Measurements from ENCODE around the gene HHAT.

The HHAT gene

GRCh38 chr1:210428696-210429095 lies 100.0 kb downstream of the HHAT start:
- ATAC-seq (ENCODE audit: insufficient read depth, low read depth): no peak
- H3K4me2 ChIP-seq (ENCODE audit: insufficient read depth, low read length): no peak overlapping the region
- no peaks in the 10 kb centered on the region for H3K9me3 ChIP-seq (ENCODE audit: insufficient read depth, low read length, severe bottlenecking)

GRCh38 chr1:210434223-210434622 lies 105.5 kb downstream of the HHAT start:
- no peaks in the 10 kb centered on the region for H3K4me1 ChIP-seq (ENCODE audit: insufficient read depth, low read length)
- H4K20me1 ChIP-seq (ENCODE audit: insufficient read depth, low read length): no peaks in the 10 kb centered on the region
- H3K79me2 ChIP-seq (ENCODE audit: insufficient read depth, low read length): no peaks in the 10 kb centered on the region
- DNase-seq: no peak
- ATAC-seq (ENCODE audit: insufficient read depth, low read depth): no peak
- no peak overlapping the region for H3K9ac ChIP-seq (ENCODE audit: low read depth, low read length)
- no peaks in the 10 kb centered on the region for H3K36me3 ChIP-seq (ENCODE audit: insufficient read depth, low read length)
- H3K27ac ChIP-seq (ENCODE audit: low read length): no peak overlapping the region
- no peaks in the 10 kb centered on the region for H3K27me3 ChIP-seq (ENCODE audit: insufficient read depth, low read length, poor library complexity)
- no peak overlapping the region for H3K4me2 ChIP-seq (ENCODE audit: insufficient read depth, low read length)
- H2AFZ ChIP-seq (ENCODE audit: low read depth, low read length): no peak overlapping the region
- H3K4me3 ChIP-seq (ENCODE audit: low read depth in 1 of 2, low read length in 2 of 2): no peak overlapping the region
- no peak for TF ChIP-seq CTCF (IDR thresholded peaks at IDR 0.05; ENCODE audit: borderline replicate concordance, extremely low read depth, low read length, poor library complexity, severe bottlenecking)
- no peak for TF ChIP-seq EZH2 (IDR thresholded peaks at IDR 0.05; ENCODE audit: borderline replicate concordance, low read depth, low read length, severe bottlenecking)
- H3K9me3 ChIP-seq (ENCODE audit: insufficient read depth, low read length, severe bottlenecking): no peaks in the 10 kb centered on the region

More at GRCh38 chr1:210428696-210429095, 100.0 kb downstream of the HHAT start:
- H3K4me1 ChIP-seq (ENCODE audit: insufficient read depth, low read length): no peaks in the 10 kb centered on the region
- no peak overlapping the region for H2AFZ ChIP-seq (ENCODE audit: low read depth, low read length)
- no peaks in the 10 kb centered on the region for H4K20me1 ChIP-seq (ENCODE audit: insufficient read depth, low read length)
- no peak overlapping the region for H3K27ac ChIP-seq (ENCODE audit: low read length)
- no peak for DNase-seq
- no peaks in the 10 kb centered on the region for H3K79me2 ChIP-seq (ENCODE audit: insufficient read depth, low read length)
- H3K36me3 ChIP-seq (ENCODE audit: insufficient read depth, low read length): no peaks in the 10 kb centered on the region
- no peaks in the 10 kb centered on the region for H3K27me3 ChIP-seq (ENCODE audit: insufficient read depth, low read length, poor library complexity)
- no peak overlapping the region for H3K9ac ChIP-seq (ENCODE audit: low read depth, low read length)
- no peak overlapping the region for H3K4me3 ChIP-seq (ENCODE audit: low read depth in 1 of 2, low read length in 2 of 2)
- TF ChIP-seq EZH2 (IDR thresholded peaks at IDR 0.05; ENCODE audit: borderline replicate concordance, low read depth, low read length, severe bottlenecking) (no peak), CTCF (IDR thresholded peaks at IDR 0.05; ENCODE audit: borderline replicate concordance, extremely low read depth, low read length, poor library complexity, severe bottlenecking) (no peak)

- H2AFZ ChIP-seq (ENCODE audit: low read depth, low read length): no peak overlapping the region
- H3K4me1 ChIP-seq (ENCODE audit: insufficient read depth, low read length): no peaks in the 10 kb centered on the region
- ATAC-seq (ENCODE audit: insufficient read depth, low read depth) (no peak), DNase-seq (no peak)
- H3K9me3 ChIP-seq (ENCODE audit: insufficient read depth, low read length, severe bottlenecking): no peaks in the 10 kb centered on the region
- H3K9ac ChIP-seq (ENCODE audit: low read depth, low read length): no peak overlapping the region
- H3K27ac ChIP-seq (ENCODE audit: low read length): no peak overlapping the region
- no peaks in the 10 kb centered on the region for H3K36me3 ChIP-seq (ENCODE audit: insufficient read depth, low read length)
- H3K79me2 ChIP-seq (ENCODE audit: insufficient read depth, low read length): no peaks in the 10 kb centered on the region
- TF ChIP-seq EZH2 (IDR thresholded peaks at IDR 0.05; ENCODE audit: borderline replicate concordance, low read depth, low read length, severe bottlenecking) (no peak), CTCF (IDR thresholded peaks at IDR 0.05; ENCODE audit: borderline replicate concordance, extremely low read depth, low read length, poor library complexity, severe bottlenecking) (no peak)
- no peaks in the 10 kb centered on the region for H3K27me3 ChIP-seq (ENCODE audit: insufficient read depth, low read length, poor library complexity)
- no peak overlapping the region for H3K4me3 ChIP-seq (ENCODE audit: low read depth in 1 of 2, low read length in 2 of 2)
- H3K4me2 ChIP-seq (ENCODE audit: insufficient read depth, low read length): no peak overlapping the region
- no peaks in the 10 kb centered on the region for H4K20me1 ChIP-seq (ENCODE audit: insufficient read depth, low read length)
Measured at GRCh38 chr1:210437111-210437510, 108.4 kb downstream of the HHAT start.

GRCh38 chr1:210437781-210438180 lies 109.1 kb downstream of the HHAT start:
- DNase-seq: no peak
- Histone ChIP-seq H3K4me3 (ENCODE audit: low read depth in 1 of 2, low read length in 2 of 2) (no peak overlapping the region), H3K9me3 (ENCODE audit: insufficient read depth, low read length, severe bottlenecking) (no peaks in the 10 kb centered on the region), H3K4me2 (ENCODE audit: insufficient read depth, low read length) (no peak overlapping the region), H2AFZ (ENCODE audit: low read depth, low read length) (no peak overlapping the region), H3K27ac (ENCODE audit: low read length) (no peak overlapping the region), H3K79me2 (ENCODE audit: insufficient read depth, low read length) (no peaks in the 10 kb centered on the region), H3K4me1 (ENCODE audit: insufficient read depth, low read length) (no peaks in the 10 kb centered on the region), H3K9ac (ENCODE audit: low read depth, low read length) (no peak overlapping the region), H3K27me3 (ENCODE audit: insufficient read depth, low read length, poor library complexity) (no peaks in the 10 kb centered on the region), H4K20me1 (ENCODE audit: insufficient read depth, low read length) (no peaks in the 10 kb centered on the region), H3K36me3 (ENCODE audit: insufficient read depth, low read length) (no peaks in the 10 kb centered on the region)
- ATAC-seq (ENCODE audit: insufficient read depth, low read depth): no peak
- TF ChIP-seq CTCF (IDR thresholded peaks at IDR 0.05; ENCODE audit: borderline replicate concordance, extremely low read depth, low read length, poor library complexity, severe bottlenecking): no peak
- no peak for TF ChIP-seq EZH2 (IDR thresholded peaks at IDR 0.05; ENCODE audit: borderline replicate concordance, low read depth, low read length, severe bottlenecking)
